Hepatocyte (in vitro differentiated cells): ENCODE results near the gene LIPC. TPM values are rescaled to one million over a fixed set of nuclear protein-coding genes. Genes with fewer than 3 reads are reported as not detected.

Experiments
- DNase-seq: peaks from one replicate; pipeline ENCODE4 v3.0.0-alpha.2; 2016; ENCODE audit warnings: low spot score
- H2AFZ ChIP-seq: fragments of 200-600 bp; sonication (generic); 2 replicates; pipeline ENCODE4 v1.6.0; 2016; ENCODE audit warnings: antibody characterized with exemption, mild to moderate bottlenecking
- H3K27ac ChIP-seq: fragments of 200-600 bp; sonication (generic); 2 replicates; pipeline ENCODE4 v1.5.1; 2016; ENCODE audit warnings: mild to moderate bottlenecking
- H3K27me3 ChIP-seq: fragments of 200-600 bp; sonication (generic); 2 replicates; pipeline ENCODE4 v1.6.1; 2016
- H3K36me3 ChIP-seq: fragments of 200-600 bp; sonication (generic); replicated peaks from 2 replicates; pipeline ENCODE4 v1.5.1; 2016; ENCODE audit warnings: low read depth; ENCODE audit not compliant: insufficient read depth
- H3K4me1 ChIP-seq: fragments of 200-600 bp; sonication (generic); 2 replicates; pipeline ENCODE4 v1.5.1; 2016; ENCODE audit warnings: mild to moderate bottlenecking, moderate library complexity; ENCODE audit not compliant: insufficient read depth
- H3K4me2 ChIP-seq: fragments of 200-600 bp; sonication (generic); 2 replicates; pipeline ENCODE4 v1.6.0; 2016
- H3K4me3 ChIP-seq: fragments of 200-600 bp; sonication (generic); 2 replicates; pipeline ENCODE4 v1.5.1; 2016; ENCODE audit warnings: mild to moderate bottlenecking
- H3K79me2 ChIP-seq: fragments of 200-600 bp; sonication (generic); 2 replicates; pipeline ENCODE4 v1.6.0; 2017; ENCODE audit warnings: mild to moderate bottlenecking
- H3K9me2 ChIP-seq: fragments of 200-600 bp; sonication (generic); replicated peaks from 2 replicates; pipeline ENCODE4 v1.6.0; 2017; ENCODE audit warnings: mild to moderate bottlenecking; ENCODE audit not compliant: insufficient read depth
- H3K9me3 ChIP-seq: fragments of 200-600 bp; sonication (generic); 2 replicates; pipeline ENCODE4 v1.5.1; 2016; ENCODE audit warnings: low read depth, mild to moderate bottlenecking
- H4K20me1 ChIP-seq: fragments of 200-600 bp; sonication (generic); 2 replicates; pipeline ENCODE4 v1.6.0; 2016; ENCODE audit warnings: mild to moderate bottlenecking; ENCODE audit not compliant: insufficient read depth, poor library complexity, severe bottlenecking
- CTCF ChIP-seq: fragments of 200-600 bp; sonication (generic); IDR thresholded peaks from 2 replicates; pipeline ENCODE4 v1.5.1; 2016; ENCODE audit warnings: antibody characterized with exemption, mild to moderate bottlenecking; ENCODE audit not compliant: poor library complexity
- EZH2 ChIP-seq: fragments of 200-600 bp; sonication (generic); IDR thresholded peaks from 2 replicates; pipeline ENCODE4 v1.6.1; 2016; ENCODE audit warnings: antibody characterized with exemption, mild to moderate bottlenecking, borderline replicate concordance
- EZH2phosphoT487 ChIP-seq: fragments of 200-600 bp; sonication (generic); IDR thresholded peaks from one replicate; pipeline ENCODE4 v1.6.1; 2018; ENCODE audit warnings: antibody characterized with exemption, mild to moderate bottlenecking, low read depth, moderate library complexity; ENCODE audit not compliant: unreplicated experiment, severe bottlenecking
- WGBS: methylation state at CpG from one replicate; pipeline ENCODE4 v1.1.6; 2016; ENCODE audit warnings: low lambda C conversion rate; ENCODE audit errors: missing lambda C conversion rate; 5-methylcytosine and 5-hydroxymethylcytosine counted together
- polyA plus RNA-seq: library from polyadenylated mRNA; unstranded; fragments of >200 nt; fragmentation: Nextera tagmentation; extraction: Ambion mirVana; gene quantifications from 2 replicates; pipeline ENCODE4 v1.2.1, GENCODE V29; 2016
- total RNA-seq: library from RNA; depleted of rRNA; stranded (reverse); fragments of >200 nt; gene quantifications from 2 replicates; pipeline ENCODE4 v1.2.3, GENCODE V29; 2014

Gene LIPC
- total and polyA plus RNA-seq, 2 experiments from 2014 or later = 37.0 to 64.8 TPM

GRCh38 chr15:58539548-58539947, 107.8 kb downstream of the LIPC start:
- no peak overlapping the region for H2AFZ ChIP-seq
- 68% methylated on average over 1 of the region's 1 CpG for WGBS
- DNase-seq = no peak

GRCh38 chr15:58541410-58542087, 109.8 kb downstream of the LIPC start:
- Histone ChIP-seq H3K36me3 (no peaks in the 10 kb centered on the region), H3K27me3 (no peaks in the 10 kb centered on the region), H3K4me1 (no peaks in the 10 kb centered on the region), H3K9me2 (no peaks in the 10 kb centered on the region), H3K27ac (no peak overlapping the region), H3K79me2 (no peaks in the 10 kb centered on the region), H3K9me3 (no peaks in the 10 kb centered on the region), H3K4me3 (no peak overlapping the region), H2AFZ (no peak overlapping the region), H4K20me1 (no peaks in the 10 kb centered on the region), H3K4me2 (no peak overlapping the region)
- WGBS = 90% methylated on average over 22 of the region's 22 CpGs
- no peak for TF ChIP-seq CTCF
- no peak for TF ChIP-seq EZH2
- TF ChIP-seq EZH2phosphoT487 = no peak
- DNase-seq = no peak

More at GRCh38 chr15:58539548-58539947, 107.8 kb downstream of the LIPC start:
- H3K9me3 ChIP-seq = no peaks in the 10 kb centered on the region
- H3K4me3 ChIP-seq = no peak overlapping the region
- H3K79me2 ChIP-seq = no peaks in the 10 kb centered on the region
- no peaks in the 10 kb centered on the region for H3K36me3 ChIP-seq
- H3K4me1 ChIP-seq = peaks cover 7% of the 10 kb centered on the region
- no peak for TF ChIP-seq CTCF
- no peak overlapping the region for H3K27ac ChIP-seq
- no peak overlapping the region for H3K4me2 ChIP-seq
- H4K20me1 ChIP-seq = no peaks in the 10 kb centered on the region
- no peaks in the 10 kb centered on the region for H3K27me3 ChIP-seq
- no peaks in the 10 kb centered on the region for H3K9me2 ChIP-seq

- TF ChIP-seq CTCF (no peak), EZH2 (no peak), EZH2phosphoT487 (no peak)
- no peak overlapping the region for H3K4me2 ChIP-seq
- no peak overlapping the region for H3K4me3 ChIP-seq
- H3K27ac ChIP-seq = no peak overlapping the region
- H3K79me2 ChIP-seq = no peaks in the 10 kb centered on the region
- H3K36me3 ChIP-seq = no peaks in the 10 kb centered on the region
- no peak for DNase-seq
- H3K27me3 ChIP-seq = no peaks in the 10 kb centered on the region
- no peaks in the 10 kb centered on the region for H3K9me3 ChIP-seq
- no peaks in the 10 kb centered on the region for H4K20me1 ChIP-seq
- no peaks in the 10 kb centered on the region for H3K9me2 ChIP-seq
- no peak overlapping the region for H2AFZ ChIP-seq
- peaks cover 5% of the 10 kb centered on the region for H3K4me1 ChIP-seq
- 91% methylated on average over 17 of the region's 17 CpGs for WGBS
These were observed 112.0 kb downstream of the LIPC start for GRCh38 chr15:58543664-58544335.
